Stimulated activated naive CD8-positive, alpha-beta T cell treated with anti-CD3 and anti-CD28 coated beads, Interleukin-15, Interleukin-2, amounts not matched to agents 100 ng/mL and 50 ng/mL, for 24 hours (primary cell): ENCODE results near the gene DCP1B.

Experiments
- H3K27ac Mint-ChIP-seq: one replicate; pipeline ENCODE4 v1.8.0; 2021; ENCODE audit warnings: mild to moderate bottlenecking, mixed read lengths
- H3K27me3 Mint-ChIP-seq: one replicate; pipeline ENCODE4 v1.8.0; 2021; ENCODE audit warnings: mixed read lengths
- H3K36me3 Mint-ChIP-seq: one replicate; pipeline ENCODE4 v1.8.0; 2021; ENCODE audit warnings: low read depth, mixed read lengths
- H3K4me1 Mint-ChIP-seq: one replicate; pipeline ENCODE4 v1.8.0; 2021; ENCODE audit warnings: low read depth, mixed read lengths
- H3K4me3 Mint-ChIP-seq: one replicate; pipeline ENCODE4 v1.8.0; 2021; ENCODE audit warnings: mild to moderate bottlenecking, mixed read lengths
- H3K9me3 Mint-ChIP-seq: one replicate; pipeline ENCODE4 v1.8.0; 2021; ENCODE audit warnings: mixed read lengths

The DCP1B gene

GRCh38 chr12:2004113-2004929 lies at the start of gene DCP1B:
Gene DCP1B, minus strand, starts transcription at chr12:2004457. Its CDS starts 26 bp downstream, at chr12:2004431.
- Mint-ChIP-seq H3K4me3 (peak within 1 kb of the TSS; percentile 93), H3K4me1 (peaks cover 28% of the 10 kb centered on the region), H3K9me3 (no peaks in the 10 kb centered on the region), H3K27me3 (no peaks in the 10 kb centered on the region), H3K27ac (peak within 1 kb of the TSS; percentile 99), H3K36me3 (no peaks in the 10 kb centered on the region)

- no peaks in the 10 kb centered on the region for H3K36me3 Mint-ChIP-seq
- peaks cover 18% of the 10 kb centered on the region for H3K4me1 Mint-ChIP-seq
- no peak overlapping the region for H3K27ac Mint-ChIP-seq
- no peak overlapping the region for H3K4me3 Mint-ChIP-seq
- peaks cover 69% of the 10 kb centered on the region for H3K27me3 Mint-ChIP-seq
- H3K9me3 Mint-ChIP-seq, result no peaks in the 10 kb centered on the region
Measured at GRCh38 chr12:2053691-2054090, 49.4 kb upstream of the DCP1B start.

- Mint-ChIP-seq H3K9me3 (no peaks in the 10 kb centered on the region), H3K36me3 (no peaks in the 10 kb centered on the region), H3K27ac (no peak within 1 kb of the TSS), H3K4me3 (peak within 1 kb of the TSS; percentile 81), H3K27me3 (peaks cover 73% of the 10 kb centered on the region), H3K4me1 (peaks cover 18% of the 10 kb centered on the region)
Measured at GRCh38 chr12:2052826-2053678, 48.8 kb upstream of the DCP1B start, which contains the start of gene CACNA1C. Gene CACNA1C, plus strand, starts transcription at chr12:2052987. Its CDS starts 576 bp downstream, at chr12:2053563.

GRCh38 chr12:2051700-2052621 lies 47.7 kb upstream of the DCP1B start:
- H3K4me1 Mint-ChIP-seq, result peaks cover 18% of the 10 kb centered on the region
- H3K9me3 Mint-ChIP-seq, result no peaks in the 10 kb centered on the region
- peaks cover 62% of the 10 kb centered on the region for H3K27me3 Mint-ChIP-seq
- H3K4me3 Mint-ChIP-seq, result peak overlapping the region; percentile 66
- H3K27ac Mint-ChIP-seq, result no peak overlapping the region
- H3K36me3 Mint-ChIP-seq, result no peaks in the 10 kb centered on the region

- Mint-ChIP-seq H3K4me1 (peaks cover 18% of the 10 kb centered on the region), H3K4me3 (no peak overlapping the region), H3K36me3 (no peaks in the 10 kb centered on the region), H3K27ac (no peak overlapping the region), H3K9me3 (no peaks in the 10 kb centered on the region), H3K27me3 (peaks cover 52% of the 10 kb centered on the region)
Measured at GRCh38 chr12:2049604-2050540, 45.6 kb upstream of the DCP1B start.

GRCh38 chr12:2047752-2048151 lies 43.5 kb upstream of the DCP1B start:
- H3K27me3 Mint-ChIP-seq, result peaks cover 53% of the 10 kb centered on the region
- H3K36me3 Mint-ChIP-seq, result no peaks in the 10 kb centered on the region
- no peaks in the 10 kb centered on the region for H3K9me3 Mint-ChIP-seq
- no peak overlapping the region for H3K4me3 Mint-ChIP-seq
- H3K27ac Mint-ChIP-seq, result no peak overlapping the region
- H3K4me1 Mint-ChIP-seq, result peaks cover 6% of the 10 kb centered on the region

GRCh38 chr12:2046957-2047356 lies 42.7 kb upstream of the DCP1B start:
- peaks cover 3% of the 10 kb centered on the region for H3K4me1 Mint-ChIP-seq
- no peak overlapping the region for H3K27ac Mint-ChIP-seq
- no peaks in the 10 kb centered on the region for H3K36me3 Mint-ChIP-seq
- peaks cover 54% of the 10 kb centered on the region for H3K27me3 Mint-ChIP-seq
- H3K9me3 Mint-ChIP-seq, result no peaks in the 10 kb centered on the region
- no peak overlapping the region for H3K4me3 Mint-ChIP-seq

- no peaks in the 10 kb centered on the region for H3K36me3 Mint-ChIP-seq
- no peaks in the 10 kb centered on the region for H3K4me1 Mint-ChIP-seq
- H3K4me3 Mint-ChIP-seq, result no peak overlapping the region
- no peaks in the 10 kb centered on the region for H3K9me3 Mint-ChIP-seq
- peaks cover 50% of the 10 kb centered on the region for H3K27me3 Mint-ChIP-seq
- no peak overlapping the region for H3K27ac Mint-ChIP-seq
Measured at GRCh38 chr12:2044165-2044564, 39.9 kb upstream of the DCP1B start.

- Mint-ChIP-seq H3K4me3 (no peak overlapping the region), H3K4me1 (no peaks in the 10 kb centered on the region), H3K27me3 (peaks cover 47% of the 10 kb centered on the region), H3K9me3 (no peaks in the 10 kb centered on the region), H3K27ac (no peak overlapping the region), H3K36me3 (no peaks in the 10 kb centered on the region)
Measured at GRCh38 chr12:2043054-2043453, 38.8 kb upstream of the DCP1B start.

GRCh38 chr12:2039034-2039433 lies 34.8 kb upstream of the DCP1B start:
- no peak overlapping the region for H3K27ac Mint-ChIP-seq
- H3K4me3 Mint-ChIP-seq, result no peak overlapping the region
- H3K9me3 Mint-ChIP-seq, result no peaks in the 10 kb centered on the region
- peaks cover 15% of the 10 kb centered on the region for H3K4me1 Mint-ChIP-seq
- peaks cover 62% of the 10 kb centered on the region for H3K27me3 Mint-ChIP-seq
- no peaks in the 10 kb centered on the region for H3K36me3 Mint-ChIP-seq

- Mint-ChIP-seq H3K9me3 (no peaks in the 10 kb centered on the region), H3K27ac (no peak overlapping the region), H3K36me3 (no peaks in the 10 kb centered on the region), H3K4me1 (peaks cover 15% of the 10 kb centered on the region), H3K4me3 (peak overlapping the region; percentile 70), H3K27me3 (peaks cover 71% of the 10 kb centered on the region)
Measured at GRCh38 chr12:2035431-2036055, 31.3 kb upstream of the DCP1B start.

- H3K9me3 Mint-ChIP-seq, result no peaks in the 10 kb centered on the region
- H3K4me1 Mint-ChIP-seq, result peaks cover 15% of the 10 kb centered on the region
- no peak overlapping the region for H3K27ac Mint-ChIP-seq
- H3K27me3 Mint-ChIP-seq, result peaks cover 75% of the 10 kb centered on the region
- no peaks in the 10 kb centered on the region for H3K36me3 Mint-ChIP-seq
- H3K4me3 Mint-ChIP-seq, result peak overlapping the region; percentile 70
Measured at GRCh38 chr12:2034633-2035430, 30.6 kb upstream of the DCP1B start.

- Mint-ChIP-seq H3K27ac (no peak overlapping the region), H3K4me1 (peaks cover 15% of the 10 kb centered on the region), H3K27me3 (peaks cover 68% of the 10 kb centered on the region), H3K9me3 (no peaks in the 10 kb centered on the region), H3K4me3 (no peak overlapping the region), H3K36me3 (no peaks in the 10 kb centered on the region)
Measured at GRCh38 chr12:2032506-2032905, 28.2 kb upstream of the DCP1B start.
